GM18520 (cell line): ENCODE measurements around the gene CIB4.
"Not testable (repeated sequence)": the region's sequence is repeated elsewhere in the genome, so short reads cannot be mapped to it uniquely, and the experiment has no call there.

Experiments
- ATAC-seq: cut with Tn5 transposase; IDR thresholded peaks from one replicate; pipeline ENCODE4 v1.9.1; 2021; ENCODE audit not compliant: unreplicated experiment

The CIB4 gene

DNA sequence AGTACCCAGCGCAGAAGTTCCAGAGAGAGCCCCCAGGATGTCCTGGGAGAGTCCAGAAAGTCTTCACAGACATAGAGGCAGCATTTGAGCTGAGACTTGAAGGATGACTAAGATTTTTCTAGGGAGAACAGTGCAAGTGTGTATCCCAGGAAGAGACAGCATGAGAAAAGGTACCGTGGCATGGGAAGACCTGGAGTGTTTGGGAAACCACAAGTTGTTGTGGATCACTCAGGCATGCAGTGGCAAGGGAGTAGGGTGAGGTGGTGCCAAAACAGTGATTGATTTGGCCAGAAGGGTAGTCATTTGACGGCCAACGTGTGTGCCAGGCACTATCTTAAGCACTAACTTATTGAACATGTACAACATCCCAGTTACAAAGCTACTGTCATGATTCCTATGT is 26.9 kb upstream of the CIB4 start:
- ATAC-seq: no peak

- ATAC-seq: no peak
Observed at GRCh38 chr2:26666671-26667070, 25.5 kb upstream of the CIB4 start.

- not testable (repeated sequence) for ATAC-seq
Observed at GRCh38 chr2:26665296-26665695, 24.1 kb upstream of the CIB4 start.

DNA sequence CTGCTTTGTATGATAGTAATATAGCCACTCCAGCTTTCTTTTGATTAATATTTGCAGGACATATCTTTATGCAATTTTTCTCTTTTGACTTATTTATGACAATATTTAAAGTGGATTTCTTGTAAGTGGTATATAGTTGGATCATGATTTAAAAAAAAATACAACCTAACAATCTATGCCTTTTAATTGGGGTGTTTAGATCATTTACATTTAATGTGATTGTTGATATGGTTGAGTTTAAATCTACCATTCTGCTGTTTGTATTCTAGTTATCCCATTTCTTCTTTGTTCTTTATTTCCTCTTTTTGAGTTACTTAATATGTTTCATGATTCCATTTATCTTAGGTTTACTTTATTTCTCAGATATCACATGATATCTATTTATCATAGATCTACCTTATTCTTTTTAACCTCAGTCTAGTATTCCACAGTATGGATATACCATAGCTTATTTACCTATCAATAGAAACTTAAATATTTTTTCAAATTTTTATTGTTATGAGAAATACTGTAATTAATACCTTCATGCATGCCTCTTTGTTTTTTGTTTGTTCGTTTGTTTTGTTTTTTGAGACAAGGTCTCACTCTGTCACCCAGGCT is 19.3 kb upstream of the CIB4 start:
- no peak for ATAC-seq

GRCh38 chr2:26658691-26659346 is 17.7 kb upstream of the CIB4 start:
- no peak for ATAC-seq

DNA sequence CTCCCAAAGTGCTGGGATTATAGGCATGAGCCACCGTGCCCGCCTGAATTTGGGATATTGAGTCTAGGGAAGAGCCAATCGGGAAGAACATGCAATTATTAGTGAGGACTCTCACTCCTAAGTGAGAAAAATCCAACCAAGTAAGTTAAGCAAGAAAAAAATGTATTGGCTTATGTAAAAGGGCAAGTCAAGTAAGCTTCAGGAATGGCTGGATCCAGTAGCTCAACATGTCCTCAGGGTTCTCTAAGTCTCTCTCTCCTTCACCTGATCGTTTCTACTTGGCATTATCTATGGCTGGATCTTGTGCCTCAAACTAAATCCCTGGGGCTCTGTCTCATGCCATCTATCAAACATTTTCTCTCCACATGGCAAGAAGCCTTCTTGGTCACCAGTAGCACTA is 16.1 kb upstream of the CIB4 start:
- no peak for ATAC-seq

DNA sequence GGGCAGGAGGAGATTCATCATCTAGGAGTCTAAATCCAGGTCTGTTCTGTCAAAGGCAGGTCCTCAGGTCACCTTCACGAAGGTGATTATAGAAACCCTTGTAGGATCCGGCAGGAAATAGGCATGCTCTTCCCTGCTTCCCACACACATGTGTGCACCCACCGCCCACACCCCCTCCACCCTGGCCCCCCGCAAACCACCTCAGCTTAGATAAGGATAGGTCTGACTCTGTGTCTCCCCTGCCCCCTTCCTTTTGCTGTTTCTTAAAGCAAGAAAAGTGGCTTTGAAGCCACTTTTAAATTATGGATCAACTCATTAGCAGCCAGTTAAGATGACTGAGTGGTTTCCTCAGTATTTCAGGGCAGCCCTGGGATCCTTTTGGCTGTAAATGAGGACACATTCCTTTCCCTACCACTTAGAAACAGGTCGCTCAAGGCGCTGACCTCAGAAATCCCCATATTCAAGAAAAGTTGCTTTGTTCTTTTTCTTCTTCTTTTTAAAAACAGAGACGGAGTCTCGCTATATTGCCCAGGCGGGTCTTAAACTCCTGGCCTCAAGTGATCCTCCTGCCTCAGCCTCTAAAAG is 14.5 kb upstream of the CIB4 start:
- no peak for ATAC-seq

DNA sequence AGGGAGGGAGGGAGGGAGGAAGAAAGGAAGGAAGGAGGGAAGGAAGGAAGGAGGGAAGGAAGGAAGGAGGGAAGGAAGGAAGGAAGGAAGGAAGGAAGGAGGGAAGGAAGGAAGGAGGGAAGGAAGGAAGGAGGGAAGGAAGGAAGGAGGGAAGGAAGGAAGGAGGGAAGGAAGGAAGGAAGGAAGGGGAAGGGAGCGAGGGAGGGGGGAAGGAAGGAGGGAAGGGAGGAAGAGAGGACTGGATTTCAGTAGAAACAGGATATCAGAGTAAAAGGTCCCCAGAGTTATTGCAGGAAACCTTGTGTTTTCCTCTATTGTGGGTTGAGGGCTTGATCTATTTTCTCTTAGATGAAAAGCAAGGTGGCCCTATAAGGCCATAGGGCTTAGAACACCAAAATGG is 14.0 kb upstream of the CIB4 start:
- not testable (repeated sequence) for ATAC-seq

- ATAC-seq: no peak
Observed at GRCh38 chr2:26654061-26654340, 12.8 kb upstream of the CIB4 start.

GRCh38 chr2:26653207-26654060 is 12.3 kb upstream of the CIB4 start:
- ATAC-seq: no peak

GRCh38 chr2:26652361-26653041 is 11.3 kb upstream of the CIB4 start:
- no peak for ATAC-seq

- ATAC-seq: no peak
Observed at GRCh38 chr2:26651799-26652198, 10.6 kb upstream of the CIB4 start.

- no peak for ATAC-seq
Observed at GRCh38 chr2:26651470-26651771, 10.3 kb upstream of the CIB4 start.

- no peak for ATAC-seq
Observed at GRCh38 chr2:26650713-26651469, 9.7 kb upstream of the CIB4 start.

DNA sequence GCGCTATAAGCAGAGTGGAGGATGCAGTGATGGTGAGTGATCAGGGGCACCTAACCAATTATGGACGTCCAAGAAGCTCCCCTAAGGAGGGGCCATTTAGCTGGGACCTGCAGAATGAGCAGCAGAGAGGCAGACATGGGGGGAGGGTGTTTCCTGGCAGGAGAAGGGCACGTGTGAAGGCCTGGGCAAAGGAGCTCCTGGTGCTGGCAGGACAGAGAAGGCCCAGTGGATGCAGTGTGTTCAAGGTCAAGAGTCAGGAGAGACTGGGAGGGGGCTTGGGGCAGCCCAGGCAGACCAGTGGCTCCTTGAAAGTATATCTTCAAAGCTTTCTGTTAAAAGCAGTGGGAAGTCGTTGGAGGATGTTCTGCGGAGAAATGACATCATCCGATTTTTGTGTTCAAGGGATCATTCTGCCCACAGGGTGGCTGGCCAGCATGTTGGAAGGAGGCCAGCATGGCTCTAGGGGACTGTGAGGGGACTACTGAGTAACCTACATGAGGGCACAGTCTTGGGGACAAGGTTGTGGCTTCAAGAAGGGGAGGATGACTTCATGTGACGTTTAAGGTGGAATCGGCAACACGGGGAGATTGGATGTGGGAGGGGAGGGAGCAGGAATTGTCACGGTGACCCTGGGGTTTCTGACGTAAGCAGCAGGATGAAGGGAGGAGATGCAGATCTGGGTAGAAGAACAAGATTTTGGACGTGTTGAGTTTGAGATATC is 9.0 kb upstream of the CIB4 start:
- no peak for ATAC-seq

DNA sequence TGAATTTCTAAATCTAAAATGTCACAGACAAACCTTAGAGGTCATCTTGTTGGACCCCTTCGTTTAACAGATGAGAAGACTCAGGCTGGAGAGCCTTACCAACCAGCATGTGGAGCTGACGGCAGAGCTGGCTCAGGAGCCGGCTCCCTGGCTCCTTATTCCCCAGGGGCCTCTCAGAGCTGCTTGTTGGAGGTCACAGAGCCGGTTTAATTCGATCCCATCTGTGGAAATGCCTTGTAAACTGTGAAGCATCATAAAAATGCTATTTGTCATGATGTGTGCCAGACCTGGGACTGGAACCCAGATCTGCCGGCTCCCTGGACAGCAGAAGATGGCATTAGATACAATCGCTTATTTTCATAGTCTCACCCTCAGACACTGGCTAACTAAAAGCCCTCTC is 8.2 kb upstream of the CIB4 start:
- no peak for ATAC-seq

GRCh38 chr2:26648516-26648915 is 7.3 kb upstream of the CIB4 start:
- no peak for ATAC-seq

DNA sequence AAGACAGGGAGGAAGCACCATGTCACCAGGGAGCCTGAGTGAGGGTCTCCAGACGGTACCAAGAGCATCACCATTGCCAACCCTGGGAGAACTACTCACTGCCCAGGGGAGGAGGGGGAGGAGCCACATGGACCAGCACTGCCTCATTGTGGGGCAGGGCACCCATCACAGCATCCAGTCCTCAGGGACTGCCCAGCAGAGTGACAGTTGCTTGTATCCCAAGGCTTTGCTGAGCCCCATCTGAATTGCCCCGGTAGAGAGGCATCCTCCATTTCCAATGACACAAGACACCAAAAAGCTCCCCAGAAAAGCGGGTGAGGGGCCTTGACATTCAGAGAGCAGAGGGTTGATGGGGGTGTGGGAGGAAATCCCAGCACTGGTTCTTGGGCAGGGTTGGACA is 6.8 kb upstream of the CIB4 start:
- no peak for ATAC-seq

DNA sequence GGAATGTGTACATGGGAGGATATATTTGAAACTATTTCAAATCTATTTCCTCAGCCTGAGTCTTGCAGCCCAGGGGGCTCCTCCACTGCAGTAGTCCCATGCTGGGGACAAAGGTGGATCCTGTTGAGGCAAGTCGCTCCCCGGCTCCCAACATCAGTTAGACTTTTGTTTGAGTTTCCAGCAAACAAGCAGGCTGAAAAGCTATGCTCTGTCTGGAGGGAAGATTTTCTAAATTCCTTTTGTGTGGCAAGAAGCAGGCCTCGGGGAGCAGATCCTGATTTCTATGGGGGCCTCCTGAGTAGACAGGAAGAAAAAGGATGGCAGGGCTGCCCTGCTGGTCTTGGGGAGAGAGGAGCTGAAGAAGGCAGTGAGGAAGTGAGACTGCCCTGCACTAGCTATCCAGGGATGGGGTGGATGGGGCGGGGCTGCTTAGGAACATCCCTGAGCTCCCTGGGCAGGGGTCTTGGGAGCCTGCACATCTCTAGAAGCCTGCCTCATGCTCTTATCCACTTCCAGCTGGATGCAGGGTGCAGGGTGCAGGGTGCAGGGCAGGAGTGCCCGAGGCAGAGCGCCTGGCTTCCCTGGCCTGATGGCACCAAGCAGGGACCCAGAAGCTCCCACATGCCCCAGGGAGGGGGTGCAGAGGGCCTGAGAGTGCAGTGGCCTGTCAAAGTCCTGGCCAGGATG is 6.0 kb upstream of the CIB4 start:
- ATAC-seq: no peak

- no peak for ATAC-seq
Observed at GRCh38 chr2:26645762-26646161, 4.6 kb upstream of the CIB4 start.
